ENCODE results near the gene CSNK1G1. TPM values are rescaled to one million over a fixed set of nuclear protein-coding genes. Genes with fewer than 3 reads are reported as not detected.

The CSNK1G1 gene
- polyA plus RNA-seq, 1 donor from 2014 or later: 18.9 TPM

GRCh38 chr15:64288999-64289398 lies 67.0 kb downstream of the CSNK1G1 start:
- Histone ChIP-seq H3K79me2 (replicated peaks; ENCODE audit: insufficient read depth, low read length) (peaks cover 3% of the 10 kb centered on the region), H3K9me2 (ENCODE audit: insufficient read depth, low read length) (no peaks in the 10 kb centered on the region), H2AFZ (ENCODE audit: low read depth, low read length) (no peak overlapping the region), H3K4me3 (ENCODE audit: low read length) (no peak overlapping the region), H4K20me1 (ENCODE audit: insufficient read depth) (no peaks in the 10 kb centered on the region), H3K9ac (ENCODE audit: low read length) (no peak overlapping the region), H3K27me3 (ENCODE audit: insufficient read depth, low read depth, low read length) (no peaks in the 10 kb centered on the region), H3F3A (ENCODE audit: insufficient read depth, low read length, poor library complexity, severe bottlenecking) (no peaks in the 10 kb centered on the region), H3K36me3 (ENCODE audit: insufficient read depth, low read length) (no peaks in the 10 kb centered on the region), H3K9me3 (ENCODE audit: low read length) (no peaks in the 10 kb centered on the region), H3K4me2 (ENCODE audit: low read length) (no peak overlapping the region), H3K27ac (ENCODE audit: low read length) (no peak overlapping the region)
- TF ChIP-seq REST (IDR thresholded peaks at IDR 0.05; ENCODE audit: borderline replicate concordance): no peak
- no peak for TF ChIP-seq SMC3 (conservative IDR thresholded peaks at IDR 0.05; ENCODE audit: poor library complexity)

GRCh38 chr15:64288577-64288976 lies 67.4 kb downstream of the CSNK1G1 start:
- H3K79me2 ChIP-seq (replicated peaks; ENCODE audit: insufficient read depth, low read length): peaks cover 3% of the 10 kb centered on the region
- H3K36me3 ChIP-seq (ENCODE audit: insufficient read depth, low read length): no peaks in the 10 kb centered on the region
- H3K4me2 ChIP-seq (ENCODE audit: low read length): no peak overlapping the region
- H3K9ac ChIP-seq (ENCODE audit: low read length): no peak overlapping the region
- no peaks in the 10 kb centered on the region for H4K20me1 ChIP-seq (ENCODE audit: insufficient read depth)
- no peak overlapping the region for H2AFZ ChIP-seq (ENCODE audit: low read depth, low read length)
- H3K27me3 ChIP-seq (ENCODE audit: insufficient read depth, low read depth, low read length): no peaks in the 10 kb centered on the region
- TF ChIP-seq EZH2 (IDR thresholded peaks at IDR 0.05; ENCODE audit: borderline replicate concordance, insufficient read depth, low read length, poor library complexity, severe bottlenecking) (no peak), RAD21 (conservative IDR thresholded peaks at IDR 0.05) (no peak), POLR2AphosphoS5 (IDR thresholded peaks at IDR 0.05) (no peak), EP300 (conservative IDR thresholded peaks at IDR 0.05; ENCODE audit: poor library complexity, severe bottlenecking) (no peak), CTCF (IDR thresholded peaks at IDR 0.05; ENCODE audit: poor library complexity, severe bottlenecking) (no peak), TAF1 (IDR thresholded peaks at IDR 0.05; ENCODE audit: low read depth) (no peak), SMC3 (conservative IDR thresholded peaks at IDR 0.05; ENCODE audit: poor library complexity) (no peak), REST (IDR thresholded peaks at IDR 0.05; ENCODE audit: borderline replicate concordance) (no peak), MXI1 (conservative IDR thresholded peaks at IDR 0.05; ENCODE audit: poor library complexity, severe bottlenecking) (no peak)
- H3K9me3 ChIP-seq (ENCODE audit: low read length): no peaks in the 10 kb centered on the region
- H3K4me3 ChIP-seq (ENCODE audit: low read length): no peak overlapping the region
- H3F3A ChIP-seq (ENCODE audit: insufficient read depth, low read length, poor library complexity, severe bottlenecking): no peaks in the 10 kb centered on the region
- H3K27ac ChIP-seq (ENCODE audit: low read length): no peak overlapping the region
- H3K9me2 ChIP-seq (ENCODE audit: insufficient read depth, low read length): no peaks in the 10 kb centered on the region
